Measurements from ENCODE around the gene ATP10B.

- TF ChIP-seq CTCF (IDR thresholded peaks at IDR 0.05; ENCODE audit: borderline replicate concordance, extremely low read depth, low read length, poor library complexity, severe bottlenecking) (no peak), EZH2 (IDR thresholded peaks at IDR 0.05; ENCODE audit: borderline replicate concordance, low read depth, low read length, severe bottlenecking) (no peak)
Measured at GRCh38 chr5:160539431-160539830, 312.6 kb downstream of the ATP10B start.

Data from DND-41 (cell line).